Hepatocyte (in vitro differentiated cells): Measurements from ENCODE around the gene KRT3.

Source experiments
- EZH2phosphoT487 ChIP-seq: fragments of 200-600 bp; sonication (generic); IDR thresholded peaks from one replicate; pipeline ENCODE4 v1.6.1; 2018; ENCODE audit warnings: antibody characterized with exemption, mild to moderate bottlenecking, low read depth, moderate library complexity; ENCODE audit not compliant: unreplicated experiment, severe bottlenecking
- TF ChIP-seq, protein P1 (sequence below): fragments of 200-600 bp; sonication (generic); IDR thresholded peaks from 2 replicates; pipeline ENCODE4 v1.5.1; 2016; ENCODE audit warnings: antibody characterized with exemption, mild to moderate bottlenecking; ENCODE audit not compliant: poor library complexity

DNA sequence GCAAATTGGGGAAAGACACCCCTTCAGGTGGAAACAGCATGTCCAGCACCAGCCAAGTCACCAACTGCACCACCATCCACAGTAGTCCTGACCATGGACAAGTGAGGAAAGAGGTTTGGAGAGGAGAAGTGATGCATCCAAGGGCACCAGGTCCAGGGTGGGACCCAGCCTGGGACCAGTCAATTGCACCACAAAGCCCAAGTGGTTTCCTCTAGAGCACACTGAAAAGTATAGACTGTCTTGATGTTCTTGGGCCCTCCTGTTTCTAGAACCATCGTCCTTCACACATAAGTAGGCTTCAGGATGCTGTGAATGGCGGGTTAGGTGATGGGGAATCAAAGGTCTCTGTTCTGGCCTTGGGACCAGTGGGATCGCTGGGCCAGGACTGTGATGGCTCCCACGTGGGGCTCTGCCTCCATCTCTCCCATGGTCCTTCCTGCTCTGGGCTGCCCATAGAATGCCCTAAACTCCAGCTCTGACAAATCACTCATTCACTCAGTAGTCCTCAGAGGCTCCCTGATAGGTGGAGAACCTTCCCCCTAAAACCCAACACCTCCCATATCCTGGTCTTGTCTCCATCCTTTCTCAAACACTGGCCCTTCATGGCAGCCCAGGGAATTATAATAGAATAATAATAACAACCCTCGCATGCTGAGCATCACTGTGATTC is 29.0 kb upstream of the KRT3 start:
- TF ChIP-seq, protein P1, sequence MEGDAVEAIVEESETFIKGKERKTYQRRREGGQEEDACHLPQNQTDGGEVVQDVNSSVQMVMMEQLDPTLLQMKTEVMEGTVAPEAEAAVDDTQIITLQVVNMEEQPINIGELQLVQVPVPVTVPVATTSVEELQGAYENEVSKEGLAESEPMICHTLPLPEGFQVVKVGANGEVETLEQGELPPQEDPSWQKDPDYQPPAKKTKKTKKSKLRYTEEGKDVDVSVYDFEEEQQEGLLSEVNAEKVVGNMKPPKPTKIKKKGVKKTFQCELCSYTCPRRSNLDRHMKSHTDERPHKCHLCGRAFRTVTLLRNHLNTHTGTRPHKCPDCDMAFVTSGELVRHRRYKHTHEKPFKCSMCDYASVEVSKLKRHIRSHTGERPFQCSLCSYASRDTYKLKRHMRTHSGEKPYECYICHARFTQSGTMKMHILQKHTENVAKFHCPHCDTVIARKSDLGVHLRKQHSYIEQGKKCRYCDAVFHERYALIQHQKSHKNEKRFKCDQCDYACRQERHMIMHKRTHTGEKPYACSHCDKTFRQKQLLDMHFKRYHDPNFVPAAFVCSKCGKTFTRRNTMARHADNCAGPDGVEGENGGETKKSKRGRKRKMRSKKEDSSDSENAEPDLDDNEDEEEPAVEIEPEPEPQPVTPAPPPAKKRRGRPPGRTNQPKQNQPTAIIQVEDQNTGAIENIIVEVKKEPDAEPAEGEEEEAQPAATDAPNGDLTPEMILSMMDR, result no peak
- TF ChIP-seq EZH2phosphoT487, result no peak
